ENCODE results near the gene ATP8B3. TPM values are rescaled to one million over a fixed set of nuclear protein-coding genes. Genes with fewer than 3 reads are reported as not detected.

Gene ATP8B3
- total RNA-seq, 2 donors from 2014 or later = 0.51 to 0.74 TPM

DNA sequence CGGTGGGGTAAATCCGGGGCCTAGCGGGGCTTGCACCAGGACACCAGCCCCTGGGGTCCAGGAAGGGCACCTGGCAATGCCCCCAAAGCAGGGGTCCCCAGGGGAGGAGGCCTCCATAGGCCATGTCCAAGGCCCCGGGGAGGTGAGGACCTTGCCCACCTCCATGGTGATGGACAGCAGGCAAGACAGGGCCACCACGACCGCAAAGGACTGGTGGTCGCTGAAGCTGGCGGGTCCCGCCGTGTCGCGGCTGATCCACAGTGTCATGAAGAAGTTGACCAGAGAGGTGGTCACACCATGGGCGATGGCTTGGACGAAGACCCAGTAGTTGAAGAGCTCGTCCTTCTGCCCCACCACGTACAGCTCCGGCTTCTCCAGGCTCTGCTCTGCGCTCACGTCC, 26.8 kb downstream of the ATP8B3 start:
- no peak overlapping the region for H3K4me3 ChIP-seq

DNA sequence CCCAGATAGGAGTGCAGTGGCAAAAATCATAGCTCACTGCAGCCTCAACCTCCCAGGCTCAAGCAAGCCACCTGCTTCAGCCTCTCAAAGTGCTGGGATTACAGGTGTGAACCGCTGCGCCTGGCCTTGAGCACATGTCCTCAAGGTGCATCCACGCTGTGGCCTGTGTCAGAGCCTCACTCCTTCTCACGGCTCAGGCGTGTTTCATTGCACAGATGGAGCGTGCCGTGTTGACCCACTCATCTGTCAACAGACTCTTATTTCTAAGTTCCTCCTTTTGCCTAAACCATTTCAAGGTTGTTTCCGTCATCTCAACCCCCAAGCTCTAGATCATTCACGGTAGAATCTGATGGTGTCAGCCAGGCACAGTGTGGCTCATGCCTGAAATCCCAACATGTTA, 28.2 kb downstream of the ATP8B3 start:
- H3K27me3 ChIP-seq = peaks cover 8 to 22% of the 10 kb centered on the region in 2 donors
- no peaks in the 10 kb centered on the region for H3K36me3 ChIP-seq
- H3K4me3 ChIP-seq = no peak overlapping the region
- H3K9me3 ChIP-seq = peaks cover 6 to 16% of the 10 kb centered on the region in 2 donors
- H3K4me1 ChIP-seq = peaks cover 0 to 3% of the 10 kb centered on the region in 2 donors
- no peak for DNase-seq (ENCODE audit: low spot score)
- no peak for TF ChIP-seq CTCF (IDR thresholded peaks at IDR 0.05)
- H3K27ac ChIP-seq = no peak overlapping the region

More for the DNA sequence above, 26.8 kb downstream of the ATP8B3 start:
- DNase-seq (ENCODE audit: low spot score) = no peak
- H3K4me1 ChIP-seq = peaks cover 0 to 13% of the 10 kb centered on the region in 2 donors
- H3K36me3 ChIP-seq = no peaks in the 10 kb centered on the region
- peaks cover 6 to 11% of the 10 kb centered on the region in 2 donors for H3K27me3 ChIP-seq
- no peak for TF ChIP-seq CTCF (IDR thresholded peaks at IDR 0.05)
- peaks cover 6 to 16% of the 10 kb centered on the region in 2 donors for H3K9me3 ChIP-seq
- no peak overlapping the region for H3K27ac ChIP-seq

DNA sequence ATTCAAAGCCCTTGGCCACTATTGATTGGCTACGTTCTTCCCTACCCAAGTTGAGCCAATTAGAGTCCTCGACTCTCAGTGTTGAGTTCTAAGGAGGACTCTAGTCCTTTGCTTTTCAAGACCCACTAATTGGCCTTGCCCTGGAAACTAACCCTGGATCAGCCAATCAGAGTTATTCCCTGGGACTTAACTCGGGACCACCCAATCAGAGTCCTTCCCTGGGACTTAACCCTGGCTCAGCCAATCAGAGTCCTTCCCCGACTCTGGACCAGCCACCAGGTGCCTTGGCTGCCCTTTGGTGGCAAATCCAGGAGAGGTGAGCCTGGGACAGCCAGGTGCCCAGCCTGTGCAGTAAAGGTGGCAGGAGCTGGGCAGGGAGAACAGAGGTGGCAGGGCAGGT, 28.7 kb downstream of the ATP8B3 start:
- no peak overlapping the region for H3K4me3 ChIP-seq
- no peaks in the 10 kb centered on the region for H3K4me1 ChIP-seq
- no peak for DNase-seq (ENCODE audit: low spot score)
- H3K27ac ChIP-seq = no peak overlapping the region
- H3K9me3 ChIP-seq = peaks cover 6 to 16% of the 10 kb centered on the region in 2 donors
- H3K36me3 ChIP-seq = no peaks in the 10 kb centered on the region
- peaks cover 4 to 17% of the 10 kb centered on the region in 2 donors for H3K27me3 ChIP-seq
- TF ChIP-seq CTCF (IDR thresholded peaks at IDR 0.05) = no peak

DNA sequence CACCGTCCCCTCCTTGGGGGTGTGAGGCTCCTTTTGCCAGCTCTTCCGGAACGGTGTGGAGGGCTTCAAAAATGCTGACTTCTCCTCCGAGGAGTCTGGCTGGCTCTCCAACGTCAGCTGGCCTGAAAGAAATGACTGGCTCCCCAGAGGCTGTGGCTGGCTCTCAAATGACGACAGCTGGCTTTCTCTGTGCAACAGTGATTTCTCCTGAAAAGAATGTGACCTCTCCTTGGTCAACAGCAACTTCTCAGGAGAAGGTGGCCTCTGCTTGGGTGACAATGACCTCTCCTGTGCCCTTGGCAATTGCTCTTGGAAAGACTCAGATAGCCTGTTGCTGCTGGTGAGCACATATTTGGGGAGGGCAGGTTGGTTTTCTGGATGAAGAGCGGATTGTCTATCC, 29.6 kb downstream of the ATP8B3 start:
- H3K36me3 ChIP-seq = no peaks in the 10 kb centered on the region
- H3K27me3 ChIP-seq = peaks cover 3 to 14% of the 10 kb centered on the region in 2 donors
- H3K27ac ChIP-seq = no peak overlapping the region
- no peak for TF ChIP-seq CTCF (IDR thresholded peaks at IDR 0.05)
- DNase-seq (ENCODE audit: low spot score) = no peak
- H3K4me1 ChIP-seq = no peaks in the 10 kb centered on the region
- peaks cover 6 to 16% of the 10 kb centered on the region in 2 donors for H3K9me3 ChIP-seq
- H3K4me3 ChIP-seq = no peak overlapping the region

- TF ChIP-seq CTCF (IDR thresholded peaks at IDR 0.05) = no peak
- Histone ChIP-seq H3K4me1 (peaks cover 0 to 13% of the 10 kb centered on the region in 2 donors), H3K27me3 (peaks cover 17 to 27% of the 10 kb centered on the region in 2 donors), H3K9me3 (peaks cover 6 to 17% of the 10 kb centered on the region in 2 donors), H3K36me3 (no peaks in the 10 kb centered on the region), H3K4me3 (no peak overlapping the region), H3K27ac (no peak overlapping the region)
- DNase-seq (ENCODE audit: low spot score) = no peak
Observed at GRCh38 chr19:1780272-1780958, 31.7 kb downstream of the ATP8B3 start.

GRCh38 chr19:1779574-1779973, 32.5 kb downstream of the ATP8B3 start:
- peaks cover 20 to 35% of the 10 kb centered on the region in 2 donors for H3K27me3 ChIP-seq
- DNase-seq (ENCODE audit: low spot score) = no peak
- H3K4me1 ChIP-seq = peaks cover 0 to 14% of the 10 kb centered on the region in 2 donors

More at GRCh38 chr19:1779574-1779973, 32.5 kb downstream of the ATP8B3 start:
- Histone ChIP-seq H3K4me3 (no peak overlapping the region), H3K27ac (no peak overlapping the region), H3K9me3 (peaks cover 6 to 25% of the 10 kb centered on the region in 2 donors), H3K36me3 (no peaks in the 10 kb centered on the region)
- TF ChIP-seq CTCF (IDR thresholded peaks at IDR 0.05) = no peak
